Tibial nerve (tissue), 4 donors: ENCODE results near the gene TMEM269. TPM values are rescaled to one million over a fixed set of nuclear protein-coding genes. Genes with fewer than 3 reads are reported as not detected.

Source experiments
- DNase-seq, 2 donors: peaks; one replicate each; pipeline ENCODE4 v3.0.0-alpha.2; 2019; ENCODE audit warnings: low spot score in 2 of 2
- H3K27ac ChIP-seq, 4 donors: fragments of 200-600 bp; sonication (generic) in 3 of 4; one replicate each; pipeline ENCODE4 v1.5.1; 2017 to 2019; ENCODE audit warnings: mild to moderate bottlenecking in 1 of 4
- H3K27me3 ChIP-seq, 2 donors: fragments of 200-600 bp; sonication (generic) in 1 of 2; one replicate each; pipeline versions ENCODE4 v1.5.1 to v1.6.0; 2017 to 2019
- H3K36me3 ChIP-seq, 3 donors: fragments of 200-600 bp; sonication (generic); one replicate each; pipeline ENCODE4 v1.5.1; 2018 to 2019
- H3K4me1 ChIP-seq, 4 donors: fragments of 200-600 bp; sonication (generic) in 3 of 4; one replicate each; pipeline ENCODE4 v1.5.1; 2017 to 2019
- H3K4me3 ChIP-seq, 4 donors: fragments of 200-600 bp; sonication (generic) in 3 of 4; one replicate each; pipeline ENCODE4 v1.5.1; 2017 to 2019; ENCODE audit warnings: mild to moderate bottlenecking in 1 of 4, moderate library complexity in 1 of 4
- H3K9me3 ChIP-seq, 4 donors: fragments of 200-600 bp; sonication (generic) in 3 of 4; one replicate each; pipeline ENCODE4 v1.5.1; 2017 to 2019
- CTCF ChIP-seq, 5 experiments: fragments of 200-600 bp in 3 of 5; fragments of 450-650 bp in 2 of 5; sonication (generic) in 3 of 5; IDR thresholded peaks; one replicate each; pipeline ENCODE4 v1.5.1; 2016 to 2019; ENCODE audit warnings: antibody characterized with exemption in 5 of 5, mild to moderate bottlenecking in 3 of 5, moderate library complexity in 2 of 5
- EP300 ChIP-seq, 2 donors: sonication (generic); formaldehyde crosslinking; IDR thresholded peaks; one replicate each; pipeline ENCODE4 v1.6.1; 2017; ENCODE audit warnings: antibody characterized with exemption in 2 of 2, mild to moderate bottlenecking in 1 of 2
- POLR2A ChIP-seq, 2 donors: fragments of 450-650 bp; IDR thresholded peaks; one replicate each; pipeline ENCODE4 v1.6.1; 2017; ENCODE audit warnings: antibody characterized with exemption in 2 of 2, mild to moderate bottlenecking in 2 of 2, moderate library complexity in 2 of 2
- WGBS, 2 donors: methylation state at CpG; one replicate each; pipeline ENCODE4 v1.1.5; 2018; 5-methylcytosine and 5-hydroxymethylcytosine counted together
- total RNA-seq, 4 donors: library from RNA; depleted of rRNA; stranded (reverse); fragments of >200 nt; gene quantifications; one replicate each; pipeline ENCODE4 v1.1.0, GENCODE V29; 2016

Gene TMEM269
- total RNA-seq, 4 donors from 2014 or later: 0.21 to 0.30 (median 0.22) TPM; not detected in 1

GRCh38 chr1:42752284-42752683 is 32.5 kb upstream of the TMEM269 start:
- TF ChIP-seq POLR2A (IDR thresholded peaks at IDR 0.05) (no peak), EP300 (IDR thresholded peaks at IDR 0.05) (no peak), CTCF (IDR thresholded peaks at IDR 0.05) (no peak)
- H3K4me1 ChIP-seq: peaks cover 0 to 32% (median 0%) of the 10 kb centered on the region in 4 donors
- no peaks in the 10 kb centered on the region for H3K9me3 ChIP-seq
- 92 to 98% methylated on average over 5 to 6 of the region's 6 CpGs for WGBS, 2 donors
- peaks cover 7 to 96% (median 25%) of the 10 kb centered on the region in 3 donors for H3K36me3 ChIP-seq
- no peak overlapping the region for H3K4me3 ChIP-seq
- DNase-seq: no peak
- peak overlapping the region in 1 of 4 donors; percentile 29 for H3K27ac ChIP-seq
- H3K27me3 ChIP-seq: no peaks in the 10 kb centered on the region

- TF ChIP-seq EP300 (IDR thresholded peaks at IDR 0.05): no peak
- Histone ChIP-seq H3K36me3 (peaks cover 7 to 96% (median 33%) of the 10 kb centered on the region in 3 donors), H3K27me3 (no peaks in the 10 kb centered on the region), H3K4me1 (peaks cover 0 to 34% (median 0%) of the 10 kb centered on the region in 4 donors), H3K9me3 (no peaks in the 10 kb centered on the region), H3K4me3 (no peak overlapping the region), H3K27ac (peak overlapping the region in 2 of 4 donors; percentile 28 to 47)
- WGBS, 2 donors: 70 to 79% methylated on average over 1 of the region's 1 CpG
- no peak for DNase-seq
These were observed 31.7 kb upstream of the TMEM269 start for GRCh38 chr1:42753070-42753469.

- no peak for TF ChIP-seq EP300 (IDR thresholded peaks at IDR 0.05)
- TF ChIP-seq CTCF (IDR thresholded peaks at IDR 0.05): peak; percentile 45 to 67 (median 61)
- H3K9me3 ChIP-seq: no peaks in the 10 kb centered on the region
- peaks cover 0 to 24% (median 1%) of the 10 kb centered on the region in 4 donors for H3K4me1 ChIP-seq
- peak in 1 of 2 donors; percentile 15 for DNase-seq
- H3K27me3 ChIP-seq: no peaks in the 10 kb centered on the region
- WGBS, 2 donors: 61 to 64% methylated on average over 17 of the region's 17 CpGs
- no peak overlapping the region for H3K4me3 ChIP-seq
- H3K36me3 ChIP-seq: peaks cover 5 to 99% (median 29%) of the 10 kb centered on the region in 3 donors
- peak overlapping the region in 2 of 4 donors; percentile 30 to 47 for H3K27ac ChIP-seq
These were observed 27.6 kb upstream of the TMEM269 start for GRCh38 chr1:42756956-42757891.

- Histone ChIP-seq H3K4me1 (peaks cover 0 to 31% (median 3%) of the 10 kb centered on the region in 4 donors), H3K9me3 (no peaks in the 10 kb centered on the region), H3K27me3 (no peaks in the 10 kb centered on the region), H3K4me3 (no peak overlapping the region), H3K27ac (no peak overlapping the region), H3K36me3 (peaks cover 5 to 92% (median 25%) of the 10 kb centered on the region in 3 donors)
- TF ChIP-seq EP300 (IDR thresholded peaks at IDR 0.05) (no peak), CTCF (IDR thresholded peaks at IDR 0.05) (no peak), POLR2A (IDR thresholded peaks at IDR 0.05) (no peak)
- no peak for DNase-seq
These were observed 26.9 kb upstream of the TMEM269 start for GRCh38 chr1:42757892-42758275.

- WGBS, 2 donors: 60 to 66% methylated on average over 3 of the region's 3 CpGs
- TF ChIP-seq POLR2A (IDR thresholded peaks at IDR 0.05) (no peak), EP300 (IDR thresholded peaks at IDR 0.05) (no peak), CTCF (IDR thresholded peaks at IDR 0.05) (no peak)
- Histone ChIP-seq H3K4me3 (no peak overlapping the region), H3K27ac (peak overlapping the region in 1 of 4 donors; percentile 11), H3K36me3 (peaks cover 5 to 85% (median 25%) of the 10 kb centered on the region in 3 donors), H3K4me1 (peaks cover 0 to 37% (median 4%) of the 10 kb centered on the region in 4 donors), H3K27me3 (no peaks in the 10 kb centered on the region), H3K9me3 (no peaks in the 10 kb centered on the region)
- DNase-seq: no peak
These were observed 26.1 kb upstream of the TMEM269 start for GRCh38 chr1:42758641-42759040.
